ENCODE results near the gene IRS4.
A peak's percentile ranks its signal among the peaks of the same experiment; 100 is the strongest.

The IRS4 gene

DNA sequence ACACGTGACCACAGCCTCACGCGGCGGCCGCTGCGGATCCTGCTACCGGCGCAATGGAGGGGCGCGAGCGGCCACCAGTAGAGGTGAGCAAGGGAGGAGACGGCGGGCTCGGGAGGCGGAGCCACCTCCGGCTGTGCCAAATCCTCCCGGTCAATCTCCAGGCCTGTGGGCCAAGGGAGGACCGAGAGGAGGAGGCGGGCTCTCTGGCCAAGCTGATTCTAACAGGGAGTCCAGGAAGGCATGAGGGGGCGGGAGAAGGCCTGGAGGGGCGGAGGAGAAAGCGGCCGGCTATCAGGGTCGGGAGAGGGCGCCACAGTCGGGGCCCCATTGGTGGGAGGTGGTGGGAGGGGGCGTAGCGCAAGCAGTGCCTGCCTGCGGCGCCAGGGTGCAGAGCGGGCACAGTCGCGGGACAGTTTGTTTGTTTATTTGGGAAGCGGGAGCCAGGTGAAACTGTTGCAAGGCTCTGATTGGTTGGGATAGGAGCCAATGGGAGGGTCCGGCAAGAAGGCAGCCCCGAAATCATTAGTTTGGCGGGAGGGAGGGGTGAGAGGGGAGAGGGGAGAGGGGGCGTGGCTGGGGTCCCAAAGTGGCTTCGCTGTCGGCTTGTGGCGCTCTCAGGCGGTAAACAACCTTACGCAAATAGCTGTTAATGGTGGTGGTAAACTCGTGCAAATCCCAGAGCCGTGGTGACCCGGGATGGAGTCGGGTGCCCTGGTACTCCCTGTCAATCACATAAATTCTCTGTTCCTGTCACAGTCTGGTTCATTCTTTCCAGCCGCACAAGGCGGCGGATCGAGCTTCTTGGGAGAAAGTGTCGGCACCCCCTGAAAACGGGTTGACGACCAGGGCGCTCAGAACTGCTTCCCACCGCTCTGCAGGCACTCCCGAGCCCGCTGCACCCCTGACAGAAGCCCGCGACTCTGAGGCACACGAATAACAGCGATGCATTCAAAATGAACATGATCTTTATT, at the start of gene IRS4:
Gene IRS4 (minus strand): TSS at position 55 of the 971 bp plus-strand sequence.
- peak; percentile 97 for DNase-seq (ENCODE audit: low read depth, low spot score)

DNA sequence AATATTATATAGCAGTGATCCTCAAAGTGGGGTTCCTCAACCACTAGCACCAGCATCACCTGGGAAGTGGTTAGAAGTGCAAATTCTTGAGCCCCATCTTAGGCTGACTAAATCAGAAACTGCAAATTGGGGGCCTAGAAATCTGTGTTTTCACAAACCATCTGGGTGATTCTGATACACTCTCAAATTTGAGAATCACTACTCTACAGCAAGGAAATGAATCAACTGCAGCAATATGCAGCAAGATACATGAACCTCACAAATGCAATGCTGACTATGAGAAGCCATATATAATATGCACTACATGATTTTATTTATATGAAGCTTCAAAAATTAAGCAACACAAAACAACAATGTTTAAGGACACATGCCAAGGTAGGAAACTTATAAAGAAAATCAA, 36.2 kb upstream of the IRS4 start:
- DNase-seq (ENCODE audit: low read depth, low spot score), result no peak

- DNase-seq (ENCODE audit: low read depth, low spot score), result no peak
Observed at GRCh38 chrX:108763559-108763958, 27.2 kb upstream of the IRS4 start.

- no peak for DNase-seq (ENCODE audit: low read depth, low spot score)
Observed at GRCh38 chrX:108740299-108740774, 4.0 kb upstream of the IRS4 start.

- DNase-seq (ENCODE audit: low read depth, low spot score), result no peak
Observed at GRCh38 chrX:108737754-108738153, 1.4 kb upstream of the IRS4 start.

GRCh38 chrX:108735679-108736508, 469 bp downstream of the IRS4 start:
- DNase-seq (ENCODE audit: low read depth, low spot score), result peak; percentile 59

GRCh38 chrX:108735091-108735678, 1.2 kb downstream of the IRS4 start:
- DNase-seq (ENCODE audit: low read depth, low spot score), result peak; percentile 74

DNA sequence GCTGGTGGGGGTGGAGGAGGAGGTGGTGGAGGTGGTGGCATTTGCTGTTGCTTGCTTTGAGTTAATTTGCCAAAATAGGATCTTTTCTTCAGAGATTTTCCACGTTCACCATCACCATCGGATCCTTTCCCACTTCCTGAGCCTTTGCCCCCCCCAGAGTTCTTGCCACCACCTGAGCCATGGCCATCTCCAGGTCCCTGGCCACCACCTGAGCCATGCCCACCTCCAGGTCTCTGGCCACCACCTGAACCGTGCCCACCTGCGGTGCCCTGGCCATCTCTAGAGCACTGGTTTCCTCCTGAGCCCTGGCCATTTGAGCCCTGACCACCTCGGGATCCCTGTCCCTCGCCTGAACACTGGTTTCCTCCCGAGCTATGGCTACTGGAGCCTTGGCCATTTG, 1.9 kb downstream of the IRS4 start:
- DNase-seq (ENCODE audit: low read depth, low spot score), result no peak

DNA sequence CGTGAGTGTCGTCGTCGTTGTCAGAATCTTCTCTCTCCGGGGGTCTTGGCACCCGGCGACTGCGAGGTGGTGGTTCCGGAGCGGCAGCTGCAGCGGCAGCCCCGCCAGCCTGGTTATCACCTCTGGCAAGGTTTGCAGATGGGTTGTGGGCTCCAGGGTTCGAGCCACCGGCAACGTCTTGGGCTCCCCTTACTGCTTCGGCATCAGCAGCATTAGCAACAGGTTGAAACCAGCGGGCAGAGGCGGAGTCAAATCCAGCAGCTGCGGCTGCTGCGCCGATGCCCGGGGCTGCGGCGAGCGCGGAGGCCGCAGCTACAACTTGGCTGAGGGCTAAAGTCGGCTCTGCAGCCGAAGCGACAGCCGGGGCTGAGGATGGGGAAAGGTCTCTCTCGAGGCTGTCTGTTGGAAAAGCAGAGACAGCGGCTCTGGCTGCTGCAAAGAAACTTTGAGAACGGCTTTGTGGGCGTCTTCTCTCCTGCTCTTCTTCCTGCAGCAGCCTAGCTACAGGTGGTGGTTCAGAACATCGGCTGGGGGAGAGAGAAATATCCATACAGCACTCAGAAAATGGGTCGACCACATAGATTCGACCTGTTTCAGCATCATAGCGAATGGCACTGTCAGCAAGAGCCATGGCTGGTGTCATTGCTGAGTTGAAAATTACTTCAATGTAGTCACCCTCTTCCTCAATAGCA, 3.6 kb downstream of the IRS4 start:
- peak; percentile 88 for DNase-seq (ENCODE audit: low read depth, low spot score)

GRCh38 chrX:108731153-108731552, 5.2 kb downstream of the IRS4 start:
- no peak for DNase-seq (ENCODE audit: low read depth, low spot score)

DNA sequence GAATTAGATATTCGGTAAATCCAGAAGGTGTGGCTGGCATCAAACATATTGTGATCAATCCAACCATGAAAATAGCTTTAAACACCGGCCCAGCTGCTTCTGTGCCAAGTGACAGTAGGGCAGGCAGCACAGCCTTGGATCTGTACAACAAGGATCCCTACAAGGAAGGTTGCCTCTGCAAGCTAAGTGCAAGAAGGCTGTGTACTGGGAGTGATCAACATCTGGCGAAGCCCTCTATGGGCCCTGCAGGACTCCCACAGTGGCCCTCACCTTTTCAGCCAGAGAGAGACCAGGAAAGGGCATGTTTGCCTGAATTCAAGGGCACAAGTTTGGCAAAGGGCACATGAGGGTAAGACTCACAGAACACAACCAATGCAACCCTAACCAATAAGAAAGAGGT, 9.6 kb downstream of the IRS4 start:
- DNase-seq (ENCODE audit: low read depth, low spot score), result no peak

GRCh38 chrX:108722561-108722960, 13.8 kb downstream of the IRS4 start:
- no peak for DNase-seq (ENCODE audit: low read depth, low spot score)

GRCh38 chrX:108712886-108713285, 23.5 kb downstream of the IRS4 start:
- DNase-seq (ENCODE audit: low read depth, low spot score), result no peak

- no peak for DNase-seq (ENCODE audit: low read depth, low spot score)
Observed at GRCh38 chrX:108704839-108705238, 31.5 kb downstream of the IRS4 start.

- no peak for DNase-seq (ENCODE audit: low read depth, low spot score)
Observed at GRCh38 chrX:108702530-108702929, 33.8 kb downstream of the IRS4 start.

GRCh38 chrX:108701633-108702032, 34.7 kb downstream of the IRS4 start:
- DNase-seq (ENCODE audit: low read depth, low spot score), result no peak

GRCh38 chrX:108699368-108699767, 37.0 kb downstream of the IRS4 start:
- DNase-seq (ENCODE audit: low read depth, low spot score), result peak; percentile 14

DNA sequence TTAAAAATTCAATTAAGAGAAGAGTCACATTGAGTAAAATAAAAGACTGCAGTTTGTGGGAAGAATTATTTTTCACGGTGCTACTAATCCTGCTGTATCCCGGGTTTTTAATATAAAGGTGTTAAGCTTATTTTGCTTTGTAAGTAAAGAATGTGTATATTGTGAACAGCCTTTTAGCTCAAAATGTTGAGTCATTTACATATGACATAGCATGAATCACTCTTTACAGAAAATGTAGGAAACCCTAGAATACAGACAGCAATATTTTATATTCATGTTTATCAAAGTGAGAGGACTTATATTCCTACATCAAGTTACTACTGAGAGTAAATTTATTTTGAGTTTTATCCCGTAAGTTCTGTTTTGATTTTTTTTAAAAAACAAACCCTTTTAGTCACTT, 39.7 kb downstream of the IRS4 start:
- no peak for DNase-seq (ENCODE audit: low read depth, low spot score)
